ENCODE results near the gene OCRL. TPM values are rescaled to one million over a fixed set of nuclear protein-coding genes. Genes with fewer than 3 reads are reported as not detected.

Gene OCRL
- total RNA-seq, 1 experiment from 2014 or later: 19.4 TPM

DNA sequence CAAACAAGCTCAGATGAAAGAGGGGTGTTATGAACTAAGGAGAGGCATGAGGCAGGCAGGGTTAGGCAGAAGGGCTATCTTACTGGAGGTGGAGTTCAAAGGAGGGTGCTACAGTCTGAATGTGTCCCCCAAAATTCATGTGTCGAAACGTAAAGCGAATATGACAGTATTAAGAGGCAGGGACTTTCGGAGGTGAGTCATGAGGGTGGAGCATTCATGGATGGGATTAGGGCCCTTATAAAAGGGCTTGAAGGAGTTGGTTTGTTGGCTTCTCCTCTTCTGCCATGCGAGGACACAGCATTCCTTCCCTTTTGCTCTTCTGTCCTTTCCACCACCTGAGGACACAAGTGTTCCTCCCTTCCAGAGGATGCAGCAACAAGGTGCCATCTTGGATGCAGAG, 91.8 kb downstream of the OCRL start:
- no TSS peak for BruUV-seq (replicated peaks)
- no peak for ATAC-seq

DNA sequence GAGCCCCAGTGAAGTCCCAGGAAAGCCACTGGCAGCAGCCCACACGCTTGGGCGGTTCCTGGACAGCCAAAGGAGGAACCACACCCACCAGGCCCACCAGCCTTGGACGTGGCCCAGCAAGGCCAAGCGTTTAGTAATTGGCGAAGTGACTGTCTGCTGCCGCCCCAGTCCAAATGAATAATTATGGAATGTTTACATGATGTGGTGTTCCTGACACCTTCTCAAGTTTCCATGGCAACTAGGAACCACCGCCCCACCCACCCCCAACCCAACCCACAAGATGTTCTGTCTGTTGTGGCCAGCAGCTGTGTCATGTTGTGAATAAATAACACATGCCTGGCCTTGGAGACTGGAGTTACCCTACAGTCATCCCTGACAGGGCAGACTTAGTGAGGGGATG, 92.4 kb downstream of the OCRL start:
- intact Hi-C loops (cut with micrococcal nuclease): loop anchor here (10.0 kb wide), 1 partner anchor 192 kb away; no protein-coding TSS in a partner anchor
- TF ChIP-seq CTCF (conservative IDR thresholded peaks at IDR 0.05; ENCODE audit: low read depth, low read length) (no peak), EZH2phosphoT487 (IDR thresholded peaks at IDR 0.05; ENCODE audit: borderline replicate concordance, low read length) (no peak), EZH2 (IDR thresholded peaks at IDR 0.05; ENCODE audit: low read length, unreplicated experiment) (no peak)
- CTCF ChIA-PET: no interaction called here
- no peak for DNase-seq
- Histone ChIP-seq H3K4me3 (ENCODE audit: low read length) (no peak overlapping the region), H3K27me3 (ENCODE audit: low read length) (no peaks in the 10 kb centered on the region), H3K9me3 (ENCODE audit: low read length) (no peaks in the 10 kb centered on the region), H3F3A (ENCODE audit: low read length, unreplicated experiment) (no peaks in the 10 kb centered on the region), H3K27ac (ENCODE audit: low read length) (no peak overlapping the region), H3K9me2 (replicated peaks; ENCODE audit: low read length) (no peaks in the 10 kb centered on the region), H3K4me1 (ENCODE audit: insufficient read depth, low read length) (no peaks in the 10 kb centered on the region), H3K9ac (ENCODE audit: low read length) (no peak overlapping the region), H3K79me2 (ENCODE audit: low read length) (no peaks in the 10 kb centered on the region), H3K4me2 (ENCODE audit: low read length) (no peak overlapping the region), H3K36me3 (ENCODE audit: low read depth, low read length) (no peaks in the 10 kb centered on the region), H4K20me1 (ENCODE audit: low read length) (no peaks in the 10 kb centered on the region), H2AFZ (ENCODE audit: low read length) (no peak overlapping the region)
- POLR2A ChIA-PET (ENCODE audit: unreplicated experiment): no interaction called here
- no peak for ATAC-seq
- BruUV-seq (replicated peaks): no TSS peak

More for the DNA sequence above, 91.8 kb downstream of the OCRL start:
- no peaks in the 10 kb centered on the region for H3K79me2 ChIP-seq (ENCODE audit: low read length)
- H3K4me3 ChIP-seq (ENCODE audit: low read length): no peak overlapping the region
- no peaks in the 10 kb centered on the region for H3K9me2 ChIP-seq (replicated peaks; ENCODE audit: low read length)
- H3K9ac ChIP-seq (ENCODE audit: low read length): no peak overlapping the region
- ChIA-PET POLR2A (ENCODE audit: unreplicated experiment) (no interaction called here), CTCF (no interaction called here)
- intact Hi-C loops (cut with micrococcal nuclease): loop anchor here (10.0 kb wide), 1 partner anchor 193 kb away; no protein-coding TSS in a partner anchor
- H3K27ac ChIP-seq (ENCODE audit: low read length): no peak overlapping the region
- DNase-seq: no peak
- H3K27me3 ChIP-seq (ENCODE audit: low read length): no peaks in the 10 kb centered on the region
- no peaks in the 10 kb centered on the region for H3K36me3 ChIP-seq (ENCODE audit: low read depth, low read length)
- no peaks in the 10 kb centered on the region for H4K20me1 ChIP-seq (ENCODE audit: low read length)
- no peaks in the 10 kb centered on the region for H3F3A ChIP-seq (ENCODE audit: low read length, unreplicated experiment)
- TF ChIP-seq EZH2phosphoT487 (IDR thresholded peaks at IDR 0.05; ENCODE audit: borderline replicate concordance, low read length) (no peak), EZH2 (IDR thresholded peaks at IDR 0.05; ENCODE audit: low read length, unreplicated experiment) (no peak), CTCF (conservative IDR thresholded peaks at IDR 0.05; ENCODE audit: low read depth, low read length) (no peak)
- no peaks in the 10 kb centered on the region for H3K4me1 ChIP-seq (ENCODE audit: insufficient read depth, low read length)
- H3K4me2 ChIP-seq (ENCODE audit: low read length): no peak overlapping the region
- no peak overlapping the region for H2AFZ ChIP-seq (ENCODE audit: low read length)
- H3K9me3 ChIP-seq (ENCODE audit: low read length): no peaks in the 10 kb centered on the region

- no peaks in the 10 kb centered on the region for H3K9me3 ChIP-seq (ENCODE audit: low read length)
- H3K9ac ChIP-seq (ENCODE audit: low read length): no peak overlapping the region
- TF ChIP-seq EZH2phosphoT487 (IDR thresholded peaks at IDR 0.05; ENCODE audit: borderline replicate concordance, low read length): no peak
- TF ChIP-seq CTCF (conservative IDR thresholded peaks at IDR 0.05; ENCODE audit: low read depth, low read length): no peak
- no peak for TF ChIP-seq EZH2 (IDR thresholded peaks at IDR 0.05; ENCODE audit: low read length, unreplicated experiment)
- DNase-seq (no peak), ATAC-seq (no peak)
- no TSS peak for BruUV-seq (replicated peaks)
- no peaks in the 10 kb centered on the region for H3K9me2 ChIP-seq (replicated peaks; ENCODE audit: low read length)
- no peaks in the 10 kb centered on the region for H3K27me3 ChIP-seq (ENCODE audit: low read length)
- H3K36me3 ChIP-seq (ENCODE audit: low read depth, low read length): no peaks in the 10 kb centered on the region
- H3K4me2 ChIP-seq (ENCODE audit: low read length): no peak overlapping the region
- H2AFZ ChIP-seq (ENCODE audit: low read length): no peak overlapping the region
- intact Hi-C loops (cut with micrococcal nuclease): loop anchor here (10.0 kb wide), 1 partner anchor 190 kb away; no protein-coding TSS in a partner anchor
- H3F3A ChIP-seq (ENCODE audit: low read length, unreplicated experiment): no peaks in the 10 kb centered on the region
- CTCF ChIA-PET: interaction anchor here (0.7 kb wide), 1 partner anchor 92 kb away, joined by 11 read pairs; no protein-coding TSS in a partner anchor
- POLR2A ChIA-PET (ENCODE audit: unreplicated experiment): no interaction called here
- no peaks in the 10 kb centered on the region for H4K20me1 ChIP-seq (ENCODE audit: low read length)
- no peaks in the 10 kb centered on the region for H3K4me1 ChIP-seq (ENCODE audit: insufficient read depth, low read length)
- no peaks in the 10 kb centered on the region for H3K79me2 ChIP-seq (ENCODE audit: low read length)
- H3K27ac ChIP-seq (ENCODE audit: low read length): no peak overlapping the region
- H3K4me3 ChIP-seq (ENCODE audit: low read length): no peak overlapping the region
Observed at GRCh38 chrX:129634541-129634940, 94.5 kb downstream of the OCRL start.
